ENCODE data around the gene DIAPH1. TPM values are rescaled to one million over a fixed set of nuclear protein-coding genes. Genes with fewer than 3 reads are reported as not detected.

The DIAPH1 gene
- total RNA-seq, 4 donors from 2014 or later = 35.2 to 62.3 (median 53.4) TPM

DNA sequence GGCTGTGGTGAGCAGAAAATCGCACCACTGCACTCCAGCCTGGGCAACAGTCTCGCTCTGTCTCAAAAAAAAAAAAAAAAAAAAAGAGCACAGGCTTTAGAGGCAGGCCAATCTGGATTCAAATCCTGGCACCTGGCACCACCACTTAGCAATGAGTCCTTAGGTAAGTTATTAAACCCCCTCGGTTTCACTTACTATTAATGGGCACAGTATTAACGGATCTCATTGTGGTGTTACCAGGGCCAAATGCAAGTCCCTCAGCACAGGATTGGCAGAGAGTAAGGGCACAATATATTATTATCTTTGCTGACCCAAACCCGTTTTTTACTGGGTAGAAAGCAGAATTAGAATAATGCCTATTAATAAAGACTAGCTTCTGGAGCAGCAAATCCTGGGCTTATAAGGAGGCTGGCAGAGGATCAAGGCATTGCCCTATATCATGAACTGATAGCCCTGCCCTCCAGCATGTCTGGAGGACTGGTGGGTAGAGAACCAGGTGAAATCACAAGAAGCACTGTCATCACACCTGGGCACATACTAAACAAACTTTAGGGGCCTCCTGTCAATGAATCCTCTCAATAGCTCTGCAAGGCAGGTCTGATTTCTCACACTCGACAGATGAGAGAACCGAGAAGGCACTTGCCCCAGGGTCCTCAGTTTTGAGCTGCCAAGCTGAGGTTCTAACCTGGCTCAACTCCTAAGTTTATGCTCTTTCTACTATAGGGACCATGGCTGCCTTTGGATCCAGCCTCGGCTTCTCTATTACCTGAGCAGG, 112.2 kb downstream of the DIAPH1 start:
- no peak for ATAC-seq
- H3K4me1 ChIP-seq = peaks cover 7 to 46% (median 30%) of the 10 kb centered on the region in 3 donors
- peak overlapping the region; percentile 25 to 97 (median 90) for H3K27ac ChIP-seq
- no peak overlapping the region for H3K4me3 ChIP-seq
- no peaks in the 10 kb centered on the region for H3K9me3 ChIP-seq
- H3K36me3 ChIP-seq = peaks cover 0 to 62% of the 10 kb centered on the region in 2 donors
- H3K27me3 ChIP-seq = no peaks in the 10 kb centered on the region
- TF ChIP-seq, protein P1, sequence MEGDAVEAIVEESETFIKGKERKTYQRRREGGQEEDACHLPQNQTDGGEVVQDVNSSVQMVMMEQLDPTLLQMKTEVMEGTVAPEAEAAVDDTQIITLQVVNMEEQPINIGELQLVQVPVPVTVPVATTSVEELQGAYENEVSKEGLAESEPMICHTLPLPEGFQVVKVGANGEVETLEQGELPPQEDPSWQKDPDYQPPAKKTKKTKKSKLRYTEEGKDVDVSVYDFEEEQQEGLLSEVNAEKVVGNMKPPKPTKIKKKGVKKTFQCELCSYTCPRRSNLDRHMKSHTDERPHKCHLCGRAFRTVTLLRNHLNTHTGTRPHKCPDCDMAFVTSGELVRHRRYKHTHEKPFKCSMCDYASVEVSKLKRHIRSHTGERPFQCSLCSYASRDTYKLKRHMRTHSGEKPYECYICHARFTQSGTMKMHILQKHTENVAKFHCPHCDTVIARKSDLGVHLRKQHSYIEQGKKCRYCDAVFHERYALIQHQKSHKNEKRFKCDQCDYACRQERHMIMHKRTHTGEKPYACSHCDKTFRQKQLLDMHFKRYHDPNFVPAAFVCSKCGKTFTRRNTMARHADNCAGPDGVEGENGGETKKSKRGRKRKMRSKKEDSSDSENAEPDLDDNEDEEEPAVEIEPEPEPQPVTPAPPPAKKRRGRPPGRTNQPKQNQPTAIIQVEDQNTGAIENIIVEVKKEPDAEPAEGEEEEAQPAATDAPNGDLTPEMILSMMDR (IDR thresholded peaks at IDR 0.05) = no peak
- TF ChIP-seq POLR2A (IDR thresholded peaks at IDR 0.05) (no peak), POLR2AphosphoS5 (IDR thresholded peaks at IDR 0.05) (no peak), EP300 (IDR thresholded peaks at IDR 0.05) (no peak)
- 76 to 79% methylated on average over 3 to 8 of the region's 8 CpGs for WGBS, 2 donors (ENCODE audit: low coverage in 1 of 2)

DNA sequence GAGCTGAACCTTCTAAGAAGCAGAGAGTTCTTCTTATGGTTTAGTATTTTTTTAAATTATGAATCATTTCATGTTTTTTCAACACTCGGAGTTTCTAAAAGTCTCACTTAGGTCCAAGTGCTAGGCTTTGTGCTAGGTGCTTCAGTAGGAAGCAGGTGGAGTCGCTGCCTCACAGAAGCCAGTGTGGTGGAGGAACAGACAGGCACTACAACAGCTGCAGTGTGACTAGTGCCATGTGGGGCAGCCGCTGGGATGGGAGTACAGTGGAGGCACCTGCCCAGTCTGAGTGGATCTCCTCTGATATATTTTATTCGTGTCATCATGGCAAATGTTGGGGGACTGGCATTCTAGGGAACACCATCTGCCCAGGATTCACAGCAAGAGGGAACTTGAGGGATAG, 114.6 kb downstream of the DIAPH1 start:
- ATAC-seq = no peak
- TF ChIP-seq, protein P1 (IDR thresholded peaks at IDR 0.05) = no peak
- TF ChIP-seq EP300 (IDR thresholded peaks at IDR 0.05) (no peak), POLR2A (IDR thresholded peaks at IDR 0.05) (no peak), POLR2AphosphoS5 (IDR thresholded peaks at IDR 0.05) (no peak)
- H3K36me3 ChIP-seq = peaks cover 0 to 50% of the 10 kb centered on the region in 2 donors
- H3K4me1 ChIP-seq = peaks cover 3 to 31% (median 24%) of the 10 kb centered on the region in 3 donors
- H3K4me3 ChIP-seq = no peak overlapping the region
- no peaks in the 10 kb centered on the region for H3K9me3 ChIP-seq
- no peak overlapping the region for H3K27ac ChIP-seq
- no peaks in the 10 kb centered on the region for H3K27me3 ChIP-seq
- WGBS, 2 donors (ENCODE audit: low coverage in 1 of 2) = 87 to 92% methylated on average over 3 to 4 of the region's 4 CpGs

GRCh38 chr5:141503681-141504080, 115.1 kb downstream of the DIAPH1 start:
- Histone ChIP-seq H3K36me3 (peaks cover 0 to 51% of the 10 kb centered on the region in 2 donors), H3K9me3 (no peaks in the 10 kb centered on the region), H3K27ac (no peak overlapping the region), H3K4me1 (peaks cover 3 to 26% (median 21%) of the 10 kb centered on the region in 3 donors), H3K4me3 (no peak overlapping the region), H3K27me3 (no peaks in the 10 kb centered on the region)
- no peak for ATAC-seq
- WGBS, 2 donors (ENCODE audit: low coverage in 1 of 2) = 83 to 96% methylated on average over 1 to 2 of the region's 2 CpGs
- no peak for TF ChIP-seq EP300 (IDR thresholded peaks at IDR 0.05)
- no peak for TF ChIP-seq POLR2AphosphoS5 (IDR thresholded peaks at IDR 0.05)
- TF ChIP-seq POLR2A (IDR thresholded peaks at IDR 0.05) = no peak
- TF ChIP-seq, protein P1 (IDR thresholded peaks at IDR 0.05) = no peak

GRCh38 chr5:141501761-141502160, 117.0 kb downstream of the DIAPH1 start:
- H3K4me1 ChIP-seq = peaks cover 1 to 7% (median 4%) of the 10 kb centered on the region in 3 donors
- WGBS, 2 donors (ENCODE audit: low coverage in 1 of 2) = 68 to 83% methylated on average over 4 to 6 of the region's 7 CpGs
- no peak for TF ChIP-seq POLR2AphosphoS5 (IDR thresholded peaks at IDR 0.05)
- TF ChIP-seq, protein P1 (IDR thresholded peaks at IDR 0.05) = no peak
- no peak for TF ChIP-seq POLR2A (IDR thresholded peaks at IDR 0.05)
- TF ChIP-seq EP300 (IDR thresholded peaks at IDR 0.05) = no peak
- H3K36me3 ChIP-seq = peaks cover 0 to 70% of the 10 kb centered on the region in 2 donors
- no peak overlapping the region for H3K27ac ChIP-seq
- H3K27me3 ChIP-seq = no peaks in the 10 kb centered on the region
- no peak for ATAC-seq
- H3K9me3 ChIP-seq = no peaks in the 10 kb centered on the region
- H3K4me3 ChIP-seq = no peak overlapping the region

GRCh38 chr5:141496038-141496437, 122.8 kb downstream of the DIAPH1 start:
- TF ChIP-seq POLR2A (IDR thresholded peaks at IDR 0.05) (no peak), POLR2AphosphoS5 (IDR thresholded peaks at IDR 0.05) (no peak), EP300 (IDR thresholded peaks at IDR 0.05) (no peak)
- TF ChIP-seq, protein P1 (IDR thresholded peaks at IDR 0.05) = no peak
- H3K36me3 ChIP-seq = peaks cover 0 to 59% of the 10 kb centered on the region in 2 donors
- no peak for ATAC-seq
- no peak overlapping the region for H3K4me3 ChIP-seq
- no peaks in the 10 kb centered on the region for H3K27me3 ChIP-seq
- no peak overlapping the region for H3K27ac ChIP-seq
- WGBS, 2 donors (ENCODE audit: low coverage in 1 of 2) = 58 to 86% methylated on average over 2 to 3 of the region's 4 CpGs
- H3K9me3 ChIP-seq = no peaks in the 10 kb centered on the region
- peaks cover 0 to 37% (median 11%) of the 10 kb centered on the region in 3 donors for H3K4me1 ChIP-seq

Data from gastroesophageal sphincter (tissue), 4 donors.